GM12872 (cell line): Measurements from ENCODE around the gene CAMK2A.

Experiments
- CTCF ChIP-seq: IDR thresholded peaks from 3 replicates; pipeline ENCODE4 v1.5.1; 2011; ENCODE audit warnings: low read depth, mild to moderate bottlenecking, low read length, moderate library complexity; ENCODE audit not compliant: insufficient read depth

CAMK2A gene

GRCh38 chr5:150271923-150272322 lies 17.6 kb downstream of the CAMK2A start:
- TF ChIP-seq CTCF: no peak

GRCh38 chr5:150271296-150271692 lies 18.3 kb downstream of the CAMK2A start:
- no peak for TF ChIP-seq CTCF

DNA sequence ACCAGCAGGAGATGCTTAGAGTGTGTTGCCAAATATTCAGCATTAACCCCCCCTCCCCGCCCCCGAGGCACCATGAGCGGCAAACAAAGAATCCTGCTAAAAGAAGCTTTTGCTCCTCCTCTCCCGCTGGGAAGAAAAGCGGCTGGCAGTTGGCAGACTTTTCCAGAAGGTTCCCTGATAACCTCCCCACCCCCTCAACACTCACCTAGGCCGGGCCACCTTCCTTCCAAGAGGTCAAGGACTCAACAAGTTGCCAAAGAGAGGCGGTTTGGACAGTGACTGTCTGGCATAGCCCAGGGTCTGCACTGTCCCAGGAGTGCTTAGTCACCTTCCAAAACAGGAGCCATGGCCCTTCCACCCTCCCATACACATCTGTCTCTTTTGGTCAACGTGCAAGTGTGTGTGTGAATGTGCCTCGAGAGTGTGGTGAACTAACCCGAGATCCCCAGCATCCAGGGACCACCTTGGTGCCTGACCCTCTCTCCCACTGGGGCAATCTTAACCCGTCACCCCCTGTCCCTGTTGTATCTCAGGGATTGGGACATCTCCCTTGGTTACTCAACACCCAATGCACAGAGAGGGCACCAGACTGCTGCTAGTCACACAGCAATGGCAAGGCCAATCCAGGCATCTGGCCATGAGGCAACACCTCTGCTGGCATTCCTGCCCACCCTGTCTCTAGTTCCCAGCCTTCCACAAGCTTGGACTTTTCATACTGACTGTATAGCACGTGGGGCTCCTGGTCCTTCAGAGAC lies 18.9 kb downstream of the CAMK2A start:
- TF ChIP-seq CTCF: no peak

- TF ChIP-seq CTCF: no peak
These were observed 22.7 kb downstream of the CAMK2A start for GRCh38 chr5:150266871-150267291.

- no peak for TF ChIP-seq CTCF
These were observed 23.6 kb downstream of the CAMK2A start for GRCh38 chr5:150265870-150266383.

- TF ChIP-seq CTCF: no peak
These were observed 24.6 kb downstream of the CAMK2A start for GRCh38 chr5:150264667-150265603.
